ENCODE data around the gene HECW1.
"Not testable (repeated sequence)": the region's sequence is repeated elsewhere in the genome, so short reads cannot be mapped to it uniquely, and the experiment has no call there.

The HECW1 gene

DNA sequence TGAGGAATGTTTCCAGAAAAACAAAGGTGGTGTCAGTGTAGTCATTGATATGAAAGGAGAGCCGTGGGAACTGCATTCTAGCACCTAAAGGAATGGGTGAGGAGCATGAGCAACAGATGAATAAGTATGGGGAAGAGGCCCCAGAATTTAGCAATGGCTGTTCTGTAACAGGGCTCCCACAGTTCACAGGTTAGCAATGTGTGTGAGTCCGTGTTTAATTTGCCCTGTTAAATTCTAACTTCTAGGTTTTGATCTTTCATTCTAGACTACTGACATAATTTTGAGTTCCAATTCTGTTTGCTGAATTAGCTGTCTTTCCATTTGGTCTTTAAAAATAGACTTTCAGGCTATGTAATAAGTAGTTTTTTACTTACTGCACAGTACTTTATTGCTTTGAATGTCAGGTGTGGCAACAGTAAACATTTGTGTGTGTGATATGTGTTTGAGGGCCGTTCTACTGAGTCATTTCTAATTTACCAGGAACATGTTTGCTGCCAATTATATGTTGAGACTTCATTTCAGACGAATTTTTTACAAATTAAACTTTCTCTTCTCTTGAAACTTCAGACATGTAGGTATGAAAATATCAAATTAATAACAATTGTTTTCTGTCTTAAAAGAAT lies 479.2 kb downstream of the HECW1 start:
- H3K4me3 Mint-ChIP-seq = no peak overlapping the region
- intact Hi-C loops (cut with micrococcal nuclease) = no loop called here
- H3K4me1 Mint-ChIP-seq (ENCODE audit: low read depth) = peaks cover 35% of the 10 kb centered on the region
- no peaks in the 10 kb centered on the region for H3K36me3 Mint-ChIP-seq (ENCODE audit: low read depth)
- no peaks in the 10 kb centered on the region for H3K27me3 Mint-ChIP-seq
- H3K9me3 Mint-ChIP-seq = no peaks in the 10 kb centered on the region
- no peak overlapping the region for H3K27ac Mint-ChIP-seq

DNA sequence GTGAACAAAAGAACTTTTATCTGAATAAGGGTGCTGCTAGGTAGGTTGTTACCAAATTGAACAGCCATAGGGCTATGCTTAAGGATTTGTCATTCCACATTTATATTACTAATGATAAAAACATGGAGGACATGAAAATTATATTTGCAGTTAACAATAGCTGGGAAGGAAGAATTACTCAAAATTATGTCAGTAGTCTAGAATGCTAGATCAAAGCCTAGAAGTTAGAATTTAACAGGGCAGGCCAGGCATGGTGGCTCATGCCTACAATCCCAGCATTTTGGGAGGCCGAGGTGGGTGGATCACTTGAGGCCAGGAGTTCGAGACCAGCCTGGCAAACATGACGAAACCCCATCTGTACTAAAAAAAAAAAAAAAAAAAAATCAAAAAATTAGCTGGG lies 479.9 kb downstream of the HECW1 start:
- Mint-ChIP-seq H3K36me3 (ENCODE audit: low read depth) (peaks cover 6% of the 10 kb centered on the region), H3K27me3 (no peaks in the 10 kb centered on the region), H3K4me1 (ENCODE audit: low read depth) (peaks cover 35% of the 10 kb centered on the region), H3K27ac (no peak overlapping the region), H3K4me3 (no peak overlapping the region), H3K9me3 (no peaks in the 10 kb centered on the region)
- intact Hi-C loops (cut with micrococcal nuclease) = no loop called here

DNA sequence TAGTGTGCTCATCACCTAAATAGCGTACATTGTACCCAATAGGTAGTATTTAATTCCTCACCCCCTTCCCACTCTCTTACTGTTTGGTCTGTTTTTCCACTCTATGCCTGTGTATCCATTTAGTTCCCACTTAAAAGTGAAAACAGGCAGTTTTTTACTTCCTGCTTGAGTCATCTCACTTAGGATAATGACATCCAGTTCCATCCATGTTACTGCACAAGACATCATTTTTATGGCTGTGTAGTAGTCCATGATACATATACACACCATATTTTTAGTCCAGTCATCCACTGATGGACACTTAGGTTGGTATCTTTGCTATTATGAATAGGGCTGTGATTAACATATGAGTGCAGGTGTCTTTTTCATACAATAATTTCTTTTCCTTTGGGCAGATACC lies 480.6 kb downstream of the HECW1 start:
- H3K27me3 Mint-ChIP-seq = no peaks in the 10 kb centered on the region
- intact Hi-C loops (cut with micrococcal nuclease) = no loop called here
- H3K27ac Mint-ChIP-seq = no peak overlapping the region
- H3K36me3 Mint-ChIP-seq (ENCODE audit: low read depth) = peaks cover 12% of the 10 kb centered on the region
- H3K4me1 Mint-ChIP-seq (ENCODE audit: low read depth) = peaks cover 35% of the 10 kb centered on the region
- H3K4me3 Mint-ChIP-seq = no peak overlapping the region
- no peaks in the 10 kb centered on the region for H3K9me3 Mint-ChIP-seq

DNA sequence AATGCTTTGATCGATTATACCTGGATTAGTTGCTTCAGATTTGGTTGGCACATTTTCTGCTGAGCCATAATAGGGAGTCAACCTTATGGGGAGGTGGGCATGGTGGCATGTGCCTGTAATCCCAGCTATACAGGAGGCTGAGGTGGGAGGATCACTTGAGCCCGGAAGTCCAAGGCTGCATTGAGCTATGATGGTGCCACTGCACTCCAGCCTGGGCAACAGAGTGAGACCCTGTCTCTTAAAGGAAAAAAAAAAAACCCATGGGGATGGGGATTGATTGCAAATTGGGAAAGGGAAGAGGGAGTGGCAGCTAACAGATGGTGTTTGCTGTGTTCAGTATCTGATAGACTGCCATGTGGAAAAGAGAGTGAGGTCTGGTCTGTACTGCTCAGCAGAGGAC lies 481.6 kb downstream of the HECW1 start:
- Mint-ChIP-seq H3K27me3 (no peaks in the 10 kb centered on the region), H3K4me1 (ENCODE audit: low read depth) (peaks cover 29% of the 10 kb centered on the region), H3K27ac (no peak overlapping the region), H3K9me3 (no peaks in the 10 kb centered on the region), H3K4me3 (no peak overlapping the region), H3K36me3 (ENCODE audit: low read depth) (peaks cover 22% of the 10 kb centered on the region)
- intact Hi-C loops (cut with micrococcal nuclease) = no loop called here

- H3K4me3 Mint-ChIP-seq; intact Hi-C loops (cut with micrococcal nuclease); H3K27me3 Mint-ChIP-seq; H3K9me3 Mint-ChIP-seq; H3K27ac Mint-ChIP-seq: not testable (repeated sequence)
- H3K4me1 Mint-ChIP-seq (ENCODE audit: low read depth) = peaks cover 15% of the 10 kb centered on the region
- peaks cover 32% of the 10 kb centered on the region for H3K36me3 Mint-ChIP-seq (ENCODE audit: low read depth)
Observed at GRCh38 chr7:43596426-43596825, 484.0 kb downstream of the HECW1 start.

DNA sequence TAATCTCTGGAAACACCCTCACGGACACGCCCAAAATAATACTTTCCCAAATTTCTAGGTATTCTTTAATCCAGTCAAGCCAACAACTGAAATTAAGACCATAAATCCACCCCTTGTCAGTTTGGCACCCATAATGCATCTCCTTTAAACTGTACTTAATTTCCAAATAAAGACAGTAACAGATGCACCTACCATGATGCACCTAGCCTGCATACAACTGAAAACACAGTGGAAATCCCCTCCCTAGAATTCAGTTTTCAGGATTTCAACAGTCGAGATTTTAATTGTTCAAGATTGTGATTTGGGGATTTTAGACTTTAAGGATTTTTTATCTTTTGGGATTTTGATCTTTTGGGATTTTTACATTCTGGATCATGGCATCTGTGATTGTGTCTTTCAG lies 487.6 kb downstream of the HECW1 start:
- Mint-ChIP-seq H3K27ac (no peak overlapping the region), H3K4me3 (no peak overlapping the region), H3K4me1 (ENCODE audit: low read depth) (no peaks in the 10 kb centered on the region), H3K9me3 (peaks cover 12% of the 10 kb centered on the region), H3K36me3 (ENCODE audit: low read depth) (peaks cover 43% of the 10 kb centered on the region), H3K27me3 (no peaks in the 10 kb centered on the region)
- intact Hi-C loops (cut with micrococcal nuclease) = no loop called here

DNA sequence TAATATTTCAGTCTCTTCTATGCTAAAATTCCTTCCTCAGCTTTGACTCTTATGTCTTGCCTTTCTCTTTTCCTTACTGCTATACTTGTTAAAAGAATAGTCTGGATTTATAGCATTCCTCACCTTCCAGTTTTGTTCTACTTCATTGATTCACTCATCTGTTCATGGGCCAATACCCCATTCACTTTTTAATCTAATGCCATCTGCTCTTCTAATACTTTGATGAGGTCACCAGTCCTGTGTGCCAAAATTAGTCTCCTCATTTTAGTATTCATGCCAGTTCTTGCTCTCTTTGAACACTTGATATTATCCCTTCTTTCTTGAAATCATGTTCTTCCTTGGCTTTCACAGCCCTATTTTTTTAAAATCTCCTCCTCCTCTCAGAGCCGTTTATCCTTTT lies 489.8 kb downstream of the HECW1 start:
- Mint-ChIP-seq H3K4me1 (ENCODE audit: low read depth) (no peaks in the 10 kb centered on the region), H3K36me3 (ENCODE audit: low read depth) (peaks cover 44% of the 10 kb centered on the region), H3K27me3 (no peaks in the 10 kb centered on the region), H3K4me3 (no peak overlapping the region), H3K9me3 (peaks cover 12% of the 10 kb centered on the region), H3K27ac (no peak overlapping the region)
- intact Hi-C loops (cut with micrococcal nuclease) = no loop called here

- peaks cover 40% of the 10 kb centered on the region for H3K36me3 Mint-ChIP-seq (ENCODE audit: low read depth)
- peaks cover 12% of the 10 kb centered on the region for H3K9me3 Mint-ChIP-seq
- intact Hi-C loops (cut with micrococcal nuclease) = no loop called here
- H3K4me1 Mint-ChIP-seq (ENCODE audit: low read depth) = no peaks in the 10 kb centered on the region
- no peak overlapping the region for H3K27ac Mint-ChIP-seq
- no peaks in the 10 kb centered on the region for H3K27me3 Mint-ChIP-seq
- no peak overlapping the region for H3K4me3 Mint-ChIP-seq
Observed at GRCh38 chr7:43604251-43604650, 491.8 kb downstream of the HECW1 start.

DNA sequence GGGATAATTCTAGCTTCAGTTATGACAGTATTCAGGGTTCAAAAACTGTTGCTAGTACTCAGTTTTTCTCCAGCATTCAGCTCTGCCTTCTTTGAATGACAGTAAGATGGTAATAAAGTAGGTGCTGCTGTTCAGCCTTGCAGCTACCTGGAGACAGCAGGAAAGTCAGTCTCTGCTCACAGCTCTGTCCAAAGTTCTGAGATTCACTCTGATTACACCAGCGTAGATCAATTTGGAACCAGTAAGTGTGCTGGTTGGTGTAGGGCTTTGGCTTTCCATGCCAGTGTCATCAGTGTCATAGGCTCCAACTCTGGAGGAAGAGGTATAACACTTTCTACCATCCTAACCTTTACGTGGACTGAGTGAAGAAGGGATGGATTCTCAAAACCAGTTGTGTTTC lies 496.6 kb downstream of the HECW1 start:
- intact Hi-C loops (cut with micrococcal nuclease) = no loop called here
- no peaks in the 10 kb centered on the region for H3K4me1 Mint-ChIP-seq (ENCODE audit: low read depth)
- H3K27me3 Mint-ChIP-seq = no peaks in the 10 kb centered on the region
- H3K27ac Mint-ChIP-seq = no peak overlapping the region
- peaks cover 52% of the 10 kb centered on the region for H3K36me3 Mint-ChIP-seq (ENCODE audit: low read depth)
- H3K4me3 Mint-ChIP-seq = no peak overlapping the region
- H3K9me3 Mint-ChIP-seq = peaks cover 10% of the 10 kb centered on the region

DNA sequence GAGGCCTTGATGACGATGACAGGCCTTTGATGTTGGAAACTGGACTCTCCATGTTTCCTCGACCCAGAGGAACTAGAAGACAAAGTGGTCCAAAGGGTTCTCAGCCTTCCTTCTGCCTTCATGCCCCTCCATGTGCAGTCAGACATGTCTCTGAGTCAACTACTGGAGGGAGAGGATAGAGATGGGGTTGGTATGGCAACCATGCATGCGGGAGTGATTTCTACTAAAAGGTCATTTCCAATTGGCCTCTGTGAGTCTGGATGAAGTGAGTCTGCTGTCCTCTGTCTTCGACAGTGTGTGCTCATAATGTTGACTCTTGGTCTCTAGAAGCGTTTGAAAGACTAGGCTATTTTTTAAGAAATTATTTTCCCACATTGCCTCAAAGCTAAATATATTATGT lies 499.7 kb downstream of the HECW1 start:
- H3K27ac Mint-ChIP-seq = no peak overlapping the region
- H3K4me1 Mint-ChIP-seq (ENCODE audit: low read depth) = no peaks in the 10 kb centered on the region
- H3K27me3 Mint-ChIP-seq = no peaks in the 10 kb centered on the region
- no peaks in the 10 kb centered on the region for H3K9me3 Mint-ChIP-seq
- H3K36me3 Mint-ChIP-seq (ENCODE audit: low read depth) = peaks cover 43% of the 10 kb centered on the region
- intact Hi-C loops (cut with micrococcal nuclease) = no loop called here
- H3K4me3 Mint-ChIP-seq = no peak overlapping the region

- Mint-ChIP-seq H3K27me3 (no peaks in the 10 kb centered on the region), H3K27ac (no peak overlapping the region), H3K36me3 (ENCODE audit: low read depth) (peaks cover 43% of the 10 kb centered on the region), H3K4me3 (no peak overlapping the region), H3K4me1 (ENCODE audit: low read depth) (no peaks in the 10 kb centered on the region), H3K9me3 (no peaks in the 10 kb centered on the region)
- intact Hi-C loops (cut with micrococcal nuclease) = no loop called here
Observed at GRCh38 chr7:43612599-43613589, 500.4 kb downstream of the HECW1 start.

Measured in dendritic cell treated with granulocyte-macrophage colony-stimulating factor and Interleukin-4, amounts not matched to agents 40 ng/mL and 50 ng/mL, for 4 days (primary cell).